GM12878 (cell line): ENCODE results near the gene LBR. TPM values are rescaled to one million over a fixed set of nuclear protein-coding genes. Genes with fewer than 3 reads are reported as not detected.

Source experiments
- ASH2L ChIP-seq: fragments of 300-600, 200-600 bp; sonication (generic); IDR thresholded peaks from 2 replicates; pipeline ENCODE4 v1.6.1; 2017; ENCODE audit warnings: low read depth, mild to moderate bottlenecking, borderline replicate concordance
- BCL3 ChIP-seq: IDR thresholded peaks from 2 replicates; pipeline ENCODE4 v1.6.1; 2011; ENCODE audit warnings: borderline replicate concordance, low read depth, mild to moderate bottlenecking, moderate library complexity, low read length; ENCODE audit not compliant: insufficient read depth, poor library complexity, severe bottlenecking
- BHLHE40 ChIP-seq, 2 experiments: fragments of 450-650 bp in 1 of 2; IDR thresholded peaks; 2 replicates each; pipeline ENCODE4 v1.6.1; 2011 to 2017; ENCODE audit warnings: low read depth in 2 of 2, borderline replicate concordance in 1 of 2, improper control_type of control experiment in 1 of 2, low read length in 1 of 2, mild to moderate bottlenecking in 1 of 2
- CHD4 ChIP-seq: fragments of 200-600 bp; sonication (generic); IDR thresholded peaks from 2 replicates; pipeline ENCODE4 v1.6.1; 2016; ENCODE audit warnings: mild to moderate bottlenecking
- EGR1 ChIP-seq, 2 experiments: IDR thresholded peaks; 1 replicate in 1 of 2; 2 replicates in 1 of 2; pipeline ENCODE4 v1.6.1; 2011 to 2012; ENCODE audit warnings: low read depth in 2 of 2, low read length in 2 of 2, borderline replicate concordance in 1 of 2, mild to moderate bottlenecking in 1 of 2, moderate library complexity in 1 of 2
- EZH2 ChIP-seq: IDR thresholded peaks from 2 replicates; pipeline ENCODE4 v1.6.1; 2012; ENCODE audit warnings: low read depth, mild to moderate bottlenecking, control low read depth, inconsistent platforms, low read length, borderline replicate concordance; ENCODE audit not compliant: control insufficient read depth
- GATAD2B ChIP-seq: fragments of 450-650 bp; conservative IDR thresholded peaks from 2 replicates; pipeline ENCODE4 v1.6.1; 2017; ENCODE audit warnings: low read depth, mild to moderate bottlenecking, moderate library complexity
- HDGF ChIP-seq: fragments of 450-650 bp; IDR thresholded peaks from 2 replicates; pipeline ENCODE4 v1.6.1; 2016; ENCODE audit warnings: antibody characterized with exemption
- LARP7 ChIP-seq: fragments of 450-650 bp; IDR thresholded peaks from 2 replicates; pipeline ENCODE4 v1.6.1; 2017; ENCODE audit warnings: mild to moderate bottlenecking
- MTA3 ChIP-seq: IDR thresholded peaks from 2 replicates; pipeline ENCODE4 v1.6.1; 2012; ENCODE audit warnings: low read length, inconsistent platforms, borderline replicate concordance
- NKRF ChIP-seq: fragments of 450-650 bp; conservative IDR thresholded peaks from 2 replicates; pipeline ENCODE4 v1.6.1; 2017; ENCODE audit warnings: mild to moderate bottlenecking, moderate library complexity
- NR2F1 ChIP-seq: fragments of 450-650 bp; conservative IDR thresholded peaks from 2 replicates; pipeline ENCODE4 v1.6.1; 2017; ENCODE audit warnings: mild to moderate bottlenecking
- POLR2A ChIP-seq: IDR thresholded peaks from 2 replicates; pipeline ENCODE4 v1.6.1; 2011; ENCODE audit warnings: low read depth, mild to moderate bottlenecking, low read length
- POU2F2 ChIP-seq: IDR thresholded peaks from 3 replicates; pipeline ENCODE4 v1.6.1; 2011; ENCODE audit warnings: low read depth, mild to moderate bottlenecking, low read length, borderline replicate concordance
- RCOR1 ChIP-seq: conservative IDR thresholded peaks from 2 replicates; pipeline ENCODE4 v1.6.1; 2012; ENCODE audit warnings: low read depth, low read length, improper control_type of control experiment
- SIN3A ChIP-seq: IDR thresholded peaks from 2 replicates; pipeline ENCODE4 v1.6.1; 2012; ENCODE audit warnings: low read depth, low read length, improper control_type of control experiment
- SMAD5 ChIP-seq: IDR thresholded peaks from 2 replicates; pipeline ENCODE4 v1.6.1; 2016; ENCODE audit warnings: antibody characterized with exemption, low read depth
- SMARCA5 ChIP-seq: fragments of 450-650 bp; IDR thresholded peaks from 2 replicates; pipeline ENCODE4 v1.6.1; 2017; ENCODE audit warnings: mild to moderate bottlenecking
- SMC3 ChIP-seq: IDR thresholded peaks from 2 replicates; pipeline ENCODE4 v1.6.1; 2011; ENCODE audit warnings: low read length, improper control_type of control experiment, borderline replicate concordance
- SPI1 ChIP-seq: IDR thresholded peaks from 2 replicates; pipeline ENCODE4 v1.6.1; 2011; ENCODE audit warnings: low read depth, mild to moderate bottlenecking, low read length, moderate library complexity, borderline replicate concordance; ENCODE audit not compliant: insufficient read depth
- STAT3 ChIP-seq: IDR thresholded peaks from 2 replicates; pipeline ENCODE4 v1.6.1; 2011; ENCODE audit warnings: low read depth, low read length, improper control_type of control experiment
- SUPT20H ChIP-seq: IDR thresholded peaks from 2 replicates; pipeline ENCODE4 v1.6.1; 2011; ENCODE audit warnings: low read depth, mild to moderate bottlenecking, low read length, moderate library complexity, borderline replicate concordance; ENCODE audit not compliant: control insufficient read depth
- TBL1XR1 ChIP-seq: IDR thresholded peaks from 2 replicates; pipeline ENCODE4 v1.6.1; 2012; ENCODE audit warnings: low read depth, low read length, improper control_type of control experiment
- USF2 ChIP-seq: IDR thresholded peaks from 2 replicates; pipeline ENCODE4 v1.6.1; 2011; ENCODE audit warnings: low read depth, low read length, improper control_type of control experiment, borderline replicate concordance
- YY1 ChIP-seq: IDR thresholded peaks from 2 replicates; pipeline ENCODE4 v1.6.1; 2011; ENCODE audit warnings: low read depth, mild to moderate bottlenecking, low read length
- ZSCAN29 ChIP-seq: fragments of 450-650 bp; IDR thresholded peaks from 2 replicates; pipeline ENCODE4 v1.6.1; 2017; ENCODE audit warnings: mild to moderate bottlenecking, moderate library complexity
- polyA plus RNA-seq, 11 experiments: library from polyadenylated mRNA; depleted of rRNA in 4 of 11; unstranded in 6 of 11; stranded (reverse) in 5 of 11; fragments of >200 nt; fragmentation: Nextera tagmentation in 4 of 11; fragmentation: Illumina TruSeq in 1 of 11; extraction: Ambion mirVana in 4 of 11; extraction: Trizol in 1 of 11; gene quantifications; 1 replicate in 1 of 11; 2 replicates in 10 of 11; pipeline versions ENCODE4 v1.2.1 to v1.2.3, GENCODE V29; 2011 to 2016; ENCODE audit warnings: inconsistent platforms in 2 of 11, missing spikeins in 2 of 11, low read depth in 1 of 11
- total RNA-seq, 4 experiments: library from RNA; depleted of rRNA in 3 of 4; stranded (reverse); fragments of >200 nt in 3 of 4; fragmentation: Illumina TruSeq in 1 of 4; extraction: Trizol in 1 of 4; gene quantifications; 2 replicates each; pipeline versions ENCODE4 v1.2.1 to v1.2.3, GENCODE V29; 2013 to 2021

Gene LBR
- total and polyA plus RNA-seq, 10 of the 15 experiments (the other 5 are each of a cell fraction or from before 2014, with no cell fraction given) = 81.8 to 178 (median 114) TPM

GRCh38 chr1:225427235-225428067 is at the start of gene LBR (continued):
- no peak for TF ChIP-seq SMC3
- peak; percentile 41 for TF ChIP-seq NR2F1
- peak in 1 of 2 experiments; percentile 62; a peak in 1 of 3 replicates for TF ChIP-seq EGR1 (IDR thresholded peaks at IDR 0.05; ENCODE audit: borderline replicate concordance in 1 of 2, low read depth in 2 of 2, low read length in 2 of 2)
- no peak for TF ChIP-seq EZH2
- TF ChIP-seq ASH2L = peak; percentile 43; the same call in 1 of the 2 replicates
- TF ChIP-seq BHLHE40 (IDR thresholded peaks at IDR 0.05; ENCODE audit: borderline replicate concordance in 1 of 2, low read depth in 2 of 2, low read length in 1 of 2) = peak in 1 of 2 experiments; percentile 40; a peak in 2 of 4 replicates
- TF ChIP-seq CHD4 = no peak
- no peak for TF ChIP-seq SUPT20H
- no peak for TF ChIP-seq HDGF
- peak; percentile 22; the same call in 1 of the 2 replicates for TF ChIP-seq YY1
- no peak for TF ChIP-seq SIN3A
- peak; percentile 76 for TF ChIP-seq NKRF
- TF ChIP-seq USF2 = no peak
- no peak for TF ChIP-seq SMARCA5
- peak; percentile 51; the same call in 1 of the 2 replicates for TF ChIP-seq LARP7
- TF ChIP-seq STAT3 = no peak
- no peak for TF ChIP-seq MTA3
- TF ChIP-seq SPI1 = no peak
- TF ChIP-seq RCOR1 = 0 out of 2 replicates have a peak, but pooled peaks have one; percentile 14
- TF ChIP-seq POLR2A = peak; percentile 72
- no peak for TF ChIP-seq TBL1XR1
- peak; percentile 75 for TF ChIP-seq ZSCAN29
- TF ChIP-seq BCL3 = peak; percentile 12
- 0 out of 2 replicates have a peak, but pooled peaks have one; percentile 14 for TF ChIP-seq SMAD5
- TF ChIP-seq GATAD2B = peak; percentile 93
- no peak; the same call in 2 of the 3 replicates for TF ChIP-seq POU2F2
